ENCODE measurements around the gene CTSE. TPM values are rescaled to one million over a fixed set of nuclear protein-coding genes. Genes with fewer than 3 reads are reported as not detected.

CTSE gene
- total and polyA plus RNA-seq, 2 of the 13 experiments (the other 11 are each of a cell fraction or from before 2014, with no cell fraction given), result 0.50 to 0.69 TPM

GRCh38 chr1:205972081-205972480, 51.6 kb downstream of the CTSE start:
- no peak for FAIRE-seq
- no TSS peak for BruUV-seq (replicated peaks)
- Histone ChIP-seq H3K9me3 (ENCODE audit: low read length) (no peaks in the 10 kb centered on the region), H3K27ac (ENCODE audit: extremely low read length, insufficient read depth, low read length) (no peak overlapping the region), H3K4me2 (ENCODE audit: low read depth, low read length) (no peak overlapping the region), H3K4me3 (replicated peaks in 1 of 3; ENCODE audit: insufficient read depth in 1 of 3, low read depth in 2 of 3, low read length in 3 of 3) (no peak overlapping the region), H2AFZ (ENCODE audit: low read length) (no peak overlapping the region), H3K9ac (ENCODE audit: insufficient read depth, low read depth, low read length) (no peak overlapping the region), H3K27me3 (ENCODE audit: control insufficient read depth in 1 of 2, insufficient read depth in 2 of 2, low read length in 2 of 2) (peaks cover 1 to 13% of the 10 kb centered on the region in 2 experiments; a peak in 3 of 5 replicates), H4K20me1 (ENCODE audit: insufficient read depth, low read length) (no peaks in the 10 kb centered on the region), H3K79me2 (ENCODE audit: insufficient read depth, low read length) (no peaks in the 10 kb centered on the region), H3K36me3 (replicated peaks in 1 of 2; ENCODE audit: control insufficient read depth in 1 of 2, insufficient read depth in 2 of 2, low read length in 2 of 2) (no peaks in the 10 kb centered on the region; a peak in 1 of 5 replicates), H3K4me1 (ENCODE audit: insufficient read depth, low read length) (peaks cover 13% of the 10 kb centered on the region)
- no peak for DNase-seq (ENCODE audit: low spot score)
- no peak; the same call in 2 of the 3 replicates for ATAC-seq
- POLR2A ChIA-PET, result no interaction called here
- TF ChIP-seq MAF1 (CRISPR knock-in tag; IDR thresholded peaks at IDR 0.05; ENCODE audit: borderline replicate concordance), result no peak
- TF ChIP-seq MAX (IDR thresholded peaks at IDR 0.05), result no peak
- TF ChIP-seq NFATC3 (CRISPR knock-in tag; IDR thresholded peaks at IDR 0.05), result no peak
- TF ChIP-seq, protein P1, sequence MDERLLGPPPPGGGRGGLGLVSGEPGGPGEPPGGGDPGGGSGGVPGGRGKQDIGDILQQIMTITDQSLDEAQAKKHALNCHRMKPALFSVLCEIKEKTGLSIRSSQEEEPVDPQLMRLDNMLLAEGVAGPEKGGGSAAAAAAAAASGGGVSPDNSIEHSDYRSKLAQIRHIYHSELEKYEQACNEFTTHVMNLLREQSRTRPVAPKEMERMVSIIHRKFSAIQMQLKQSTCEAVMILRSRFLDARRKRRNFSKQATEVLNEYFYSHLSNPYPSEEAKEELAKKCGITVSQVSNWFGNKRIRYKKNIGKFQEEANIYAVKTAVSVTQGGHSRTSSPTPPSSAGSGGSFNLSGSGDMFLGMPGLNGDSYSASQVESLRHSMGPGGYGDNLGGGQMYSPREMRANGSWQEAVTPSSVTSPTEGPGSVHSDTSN (CRISPR knock-in tag; IDR thresholded peaks at IDR 0.05), result no peak
- TF ChIP-seq, protein P2, sequence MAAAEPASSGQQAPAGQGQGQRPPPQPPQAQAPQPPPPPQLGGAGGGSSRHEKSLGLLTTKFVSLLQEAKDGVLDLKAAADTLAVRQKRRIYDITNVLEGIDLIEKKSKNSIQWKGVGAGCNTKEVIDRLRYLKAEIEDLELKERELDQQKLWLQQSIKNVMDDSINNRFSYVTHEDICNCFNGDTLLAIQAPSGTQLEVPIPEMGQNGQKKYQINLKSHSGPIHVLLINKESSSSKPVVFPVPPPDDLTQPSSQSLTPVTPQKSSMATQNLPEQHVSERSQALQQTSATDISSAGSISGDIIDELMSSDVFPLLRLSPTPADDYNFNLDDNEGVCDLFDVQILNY (CRISPR knock-in tag; conservative IDR thresholded peaks at IDR 0.05), result no peak
- WGBS (ENCODE audit: low lambda C conversion rate), result 61% methylated on average over 4 of the region's 4 CpGs
- intact Hi-C loops (cut with micrococcal nuclease; ENCODE audit: unreplicated experiment) (no loop called here), in situ Hi-C loops (cut with HindIII; ENCODE audit: extremely low pct_ligation_motif_present, low pct_unique_long_range_greater_than_20kb) (no loop called here)
- CTCF ChIA-PET (ENCODE audit: low intra/inter-chr PET ratio, low total read pairs), result no interaction called here

- FAIRE-seq, result no peak
- Histone ChIP-seq H3K4me1 (ENCODE audit: insufficient read depth, low read length) (peaks cover 3% of the 10 kb centered on the region), H3K36me3 (replicated peaks in 1 of 2; ENCODE audit: control insufficient read depth in 1 of 2, insufficient read depth in 2 of 2, low read length in 2 of 2) (no peaks in the 10 kb centered on the region; a peak in 1 of 5 replicates), H3K27me3 (ENCODE audit: control insufficient read depth in 1 of 2, insufficient read depth in 2 of 2, low read length in 2 of 2) (peaks cover 1 to 17% of the 10 kb centered on the region in 2 experiments; a peak in 3 of 5 replicates), H3K27ac (ENCODE audit: extremely low read length, insufficient read depth, low read length) (no peak overlapping the region), H2AFZ (ENCODE audit: low read length) (no peak overlapping the region), H3K4me2 (ENCODE audit: low read depth, low read length) (no peak overlapping the region), H3K4me3 (replicated peaks in 1 of 3; ENCODE audit: insufficient read depth in 1 of 3, low read depth in 2 of 3, low read length in 3 of 3) (no peak overlapping the region), H3K9me3 (ENCODE audit: low read length) (no peaks in the 10 kb centered on the region), H3K9ac (ENCODE audit: insufficient read depth, low read depth, low read length) (no peak overlapping the region), H4K20me1 (ENCODE audit: insufficient read depth, low read length) (no peaks in the 10 kb centered on the region), H3K79me2 (ENCODE audit: insufficient read depth, low read length) (no peaks in the 10 kb centered on the region)
- CTCF ChIA-PET (ENCODE audit: low intra/inter-chr PET ratio, low total read pairs), result no interaction called here
- TF ChIP-seq KMT2B (CRISPR knock-in tag; IDR thresholded peaks at IDR 0.05), result no peak
- TF ChIP-seq, protein P3, sequence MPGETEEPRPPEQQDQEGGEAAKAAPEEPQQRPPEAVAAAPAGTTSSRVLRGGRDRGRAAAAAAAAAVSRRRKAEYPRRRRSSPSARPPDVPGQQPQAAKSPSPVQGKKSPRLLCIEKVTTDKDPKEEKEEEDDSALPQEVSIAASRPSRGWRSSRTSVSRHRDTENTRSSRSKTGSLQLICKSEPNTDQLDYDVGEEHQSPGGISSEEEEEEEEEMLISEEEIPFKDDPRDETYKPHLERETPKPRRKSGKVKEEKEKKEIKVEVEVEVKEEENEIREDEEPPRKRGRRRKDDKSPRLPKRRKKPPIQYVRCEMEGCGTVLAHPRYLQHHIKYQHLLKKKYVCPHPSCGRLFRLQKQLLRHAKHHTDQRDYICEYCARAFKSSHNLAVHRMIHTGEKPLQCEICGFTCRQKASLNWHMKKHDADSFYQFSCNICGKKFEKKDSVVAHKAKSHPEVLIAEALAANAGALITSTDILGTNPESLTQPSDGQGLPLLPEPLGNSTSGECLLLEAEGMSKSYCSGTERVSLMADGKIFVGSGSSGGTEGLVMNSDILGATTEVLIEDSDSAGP (CRISPR knock-in tag; IDR thresholded peaks at IDR 0.05; ENCODE audit: borderline replicate concordance), result no peak
- no peak for TF ChIP-seq ATRX (CRISPR knock-in tag; IDR thresholded peaks at IDR 0.05; ENCODE audit: borderline replicate concordance)
- no peak for TF ChIP-seq ZNF570 (CRISPR knock-in tag; IDR thresholded peaks at IDR 0.05; ENCODE audit: borderline replicate concordance)
- no peak for TF ChIP-seq SNRNP70 (IDR thresholded peaks at IDR 0.05; ENCODE audit: low read depth, low read length)
- no peak for TF ChIP-seq MBD4 (IDR thresholded peaks at IDR 0.05; ENCODE audit: borderline replicate concordance, low read length)
- TF ChIP-seq ZNF12 (CRISPR knock-in tag; IDR thresholded peaks at IDR 0.05), result no peak
- TF ChIP-seq BCL6 (CRISPR knock-in tag; IDR thresholded peaks at IDR 0.05), result no peak
- in situ Hi-C loops (cut with HindIII; ENCODE audit: extremely low pct_ligation_motif_present, low pct_unique_long_range_greater_than_20kb), result no loop called here
- no peak for ATAC-seq
- no TSS peak for BruUV-seq (replicated peaks)
- 8% methylated on average over 4 of the region's 4 CpGs for WGBS (ENCODE audit: low lambda C conversion rate)
- POLR2A ChIA-PET, result no interaction called here
- intact Hi-C loops (cut with micrococcal nuclease; ENCODE audit: unreplicated experiment), result no loop called here
- no peak for DNase-seq (ENCODE audit: low spot score)
These were observed 52.6 kb downstream of the CTSE start for GRCh38 chr1:205971082-205971481.

Data from HepG2 (cell line).